ENCODE data around the gene ZSCAN26. TPM values are rescaled to one million over a fixed set of nuclear protein-coding genes. Genes with fewer than 3 reads are reported as not detected.

Gene ZSCAN26
- total and polyA plus RNA-seq, 8 donors, result 7.0 to 46.9 (median 12.9) TPM

- peak; percentile 65 to 90 for DNase-seq
- peaks cover 0 to 23% (median 5%) of the 10 kb centered on the region in 4 donors for H3K9me3 ChIP-seq
- intact Hi-C loops (cut with DNase I; ENCODE audit: low total_unique reads), result no loop called here
- H3K27me3 ChIP-seq, result peaks cover 0 to 21% (median 8%) of the 10 kb centered on the region in 3 donors
- peak within 1 kb of the TSS; percentile 36 to 46 (median 42) for H3K4me3 ChIP-seq
- H3K27ac ChIP-seq, result peak within 1 kb of the TSS in 1 of 5 donors; percentile 21
- peaks cover 0 to 10% (median 3%) of the 10 kb centered on the region in 4 donors for H3K4me1 ChIP-seq
- TF ChIP-seq POLR2AphosphoS5 (IDR thresholded peaks at IDR 0.05), result peak; percentile 12 to 66 (median 13)
- TF ChIP-seq, protein P1, sequence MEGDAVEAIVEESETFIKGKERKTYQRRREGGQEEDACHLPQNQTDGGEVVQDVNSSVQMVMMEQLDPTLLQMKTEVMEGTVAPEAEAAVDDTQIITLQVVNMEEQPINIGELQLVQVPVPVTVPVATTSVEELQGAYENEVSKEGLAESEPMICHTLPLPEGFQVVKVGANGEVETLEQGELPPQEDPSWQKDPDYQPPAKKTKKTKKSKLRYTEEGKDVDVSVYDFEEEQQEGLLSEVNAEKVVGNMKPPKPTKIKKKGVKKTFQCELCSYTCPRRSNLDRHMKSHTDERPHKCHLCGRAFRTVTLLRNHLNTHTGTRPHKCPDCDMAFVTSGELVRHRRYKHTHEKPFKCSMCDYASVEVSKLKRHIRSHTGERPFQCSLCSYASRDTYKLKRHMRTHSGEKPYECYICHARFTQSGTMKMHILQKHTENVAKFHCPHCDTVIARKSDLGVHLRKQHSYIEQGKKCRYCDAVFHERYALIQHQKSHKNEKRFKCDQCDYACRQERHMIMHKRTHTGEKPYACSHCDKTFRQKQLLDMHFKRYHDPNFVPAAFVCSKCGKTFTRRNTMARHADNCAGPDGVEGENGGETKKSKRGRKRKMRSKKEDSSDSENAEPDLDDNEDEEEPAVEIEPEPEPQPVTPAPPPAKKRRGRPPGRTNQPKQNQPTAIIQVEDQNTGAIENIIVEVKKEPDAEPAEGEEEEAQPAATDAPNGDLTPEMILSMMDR (IDR thresholded peaks at IDR 0.05), result no peak
- no peak for TF ChIP-seq POLR2A (IDR thresholded peaks at IDR 0.05)
- 27 to 41% (median 35%) methylated on average over 43 to 58 of the region's 58 CpGs for WGBS, 5 donors
- H3K36me3 ChIP-seq, result no peaks in the 10 kb centered on the region
These were observed 7.8 kb upstream of the ZSCAN26 start, which contains the start of gene NKAPL for GRCh38 chr6:28258877-28259777. Gene NKAPL (plus strand): TSS chr6:28259297. CDS start chr6:28259372, 75 bp downstream.

GRCh38 chr6:28263922-28264321 is 3.0 kb upstream of the ZSCAN26 start:
- Histone ChIP-seq H3K27me3 (peaks cover 0 to 7% (median 6%) of the 10 kb centered on the region in 3 donors), H3K27ac (no peak overlapping the region), H3K4me3 (no peak overlapping the region), H3K36me3 (no peaks in the 10 kb centered on the region), H3K9me3 (peaks cover 0 to 23% (median 5%) of the 10 kb centered on the region in 4 donors), H3K4me1 (peaks cover 10 to 31% (median 20%) of the 10 kb centered on the region in 4 donors)
- WGBS, 5 donors, result 45 to 57% (median 48%) methylated on average over 2 of the region's 2 CpGs
- TF ChIP-seq POLR2AphosphoS5 (IDR thresholded peaks at IDR 0.05), result no peak
- no peak for TF ChIP-seq POLR2A (IDR thresholded peaks at IDR 0.05)
- no peak for TF ChIP-seq EP300 (IDR thresholded peaks at IDR 0.05)
- TF ChIP-seq, protein P1 (IDR thresholded peaks at IDR 0.05), result no peak
- no peak for DNase-seq
- intact Hi-C loops (cut with DNase I; ENCODE audit: low total_unique reads), result no loop called here

GRCh38 chr6:28264834-28265401 is 2.0 kb upstream of the ZSCAN26 start:
- H3K36me3 ChIP-seq, result no peaks in the 10 kb centered on the region
- intact Hi-C loops (cut with DNase I; ENCODE audit: low total_unique reads), result no loop called here
- TF ChIP-seq, protein P1 (IDR thresholded peaks at IDR 0.05), result no peak
- no peak for TF ChIP-seq POLR2A (IDR thresholded peaks at IDR 0.05)
- no peak for TF ChIP-seq POLR2AphosphoS5 (IDR thresholded peaks at IDR 0.05)
- TF ChIP-seq EP300 (IDR thresholded peaks at IDR 0.05), result no peak
- peaks cover 8 to 31% (median 20%) of the 10 kb centered on the region in 4 donors for H3K4me1 ChIP-seq
- no peak overlapping the region for H3K27ac ChIP-seq
- peaks cover 0 to 15% (median 0%) of the 10 kb centered on the region in 4 donors for H3K9me3 ChIP-seq
- 40 to 54% (median 50%) methylated on average over 4 of the region's 4 CpGs for WGBS, 5 donors
- H3K4me3 ChIP-seq, result no peak overlapping the region
- no peak for DNase-seq
- H3K27me3 ChIP-seq, result no peaks in the 10 kb centered on the region

- WGBS, 5 donors, result 4 to 11% (median 6%) methylated on average over 5 of the region's 5 CpGs
- Histone ChIP-seq H3K4me3 (peak overlapping the region; percentile 65 to 80 (median 72)), H3K36me3 (peaks cover 0 to 3% (median 0%) of the 10 kb centered on the region in 4 donors), H3K4me1 (peaks cover 8 to 31% (median 20%) of the 10 kb centered on the region in 4 donors), H3K27ac (peak overlapping the region in 4 of 5 donors; percentile 72 to 91 (median 86)), H3K27me3 (no peaks in the 10 kb centered on the region), H3K9me3 (no peaks in the 10 kb centered on the region)
- intact Hi-C loops (cut with DNase I; ENCODE audit: low total_unique reads), result no loop called here
- DNase-seq, result no peak
- TF ChIP-seq EP300 (IDR thresholded peaks at IDR 0.05) (no peak), POLR2AphosphoS5 (IDR thresholded peaks at IDR 0.05) (no peak), POLR2A (IDR thresholded peaks at IDR 0.05) (no peak)
- TF ChIP-seq, protein P1 (IDR thresholded peaks at IDR 0.05), result no peak
These were observed 381 bp upstream of the ZSCAN26 start for GRCh38 chr6:28266563-28266961.

All from stomach (tissue), 9 donors.